ENCODE measurements around the gene FNTB. TPM values are rescaled to one million over a fixed set of nuclear protein-coding genes. Genes with fewer than 3 reads are reported as not detected.

FNTB gene
- polyA plus RNA-seq, 4 donors: 26.1 to 36.3 (median 30.6) TPM

- DNase-seq (ENCODE audit: low read depth in 4 of 4, low spot score in 3 of 4): no peak
Observed at GRCh38 chr14:65043893-65044595, 57.3 kb downstream of the FNTB start.

- DNase-seq (ENCODE audit: low read depth in 4 of 4, low spot score in 3 of 4): no peak
Observed at GRCh38 chr14:65044596-65044959, 57.9 kb downstream of the FNTB start.

GRCh38 chr14:65045006-65045405 is 58.3 kb downstream of the FNTB start:
- no peak for DNase-seq (ENCODE audit: low read depth in 4 of 4, low spot score in 3 of 4)

GRCh38 chr14:65045709-65046108 is 59.0 kb downstream of the FNTB start:
- DNase-seq (ENCODE audit: low read depth in 4 of 4, low spot score in 3 of 4): no peak

GRCh38 chr14:65052832-65053231 is 66.1 kb downstream of the FNTB start:
- no peak for DNase-seq (ENCODE audit: low read depth in 4 of 4, low spot score in 3 of 4)

GRCh38 chr14:65053466-65053865 is 66.8 kb downstream of the FNTB start:
- DNase-seq (ENCODE audit: low read depth in 4 of 4, low spot score in 3 of 4): no peak

- no peak for DNase-seq (ENCODE audit: low read depth in 4 of 4, low spot score in 3 of 4)
Observed at GRCh38 chr14:65054471-65055085, 67.9 kb downstream of the FNTB start.

- DNase-seq (ENCODE audit: low read depth in 4 of 4, low spot score in 3 of 4): no peak
Observed at GRCh38 chr14:65057695-65058094, 71.0 kb downstream of the FNTB start.

GRCh38 chr14:65062096-65063075 is 75.7 kb downstream of the FNTB start:
- no peak for DNase-seq (ENCODE audit: low read depth in 4 of 4, low spot score in 3 of 4)

GRCh38 chr14:65065719-65066118 is 79.0 kb downstream of the FNTB start:
- DNase-seq (ENCODE audit: low read depth in 4 of 4, low spot score in 3 of 4): no peak

GRCh38 chr14:65069874-65070413 is 83.2 kb downstream of the FNTB start:
- no peak for DNase-seq (ENCODE audit: low read depth in 4 of 4, low spot score in 3 of 4)

- no peak for DNase-seq (ENCODE audit: low read depth in 4 of 4, low spot score in 3 of 4)
Observed at GRCh38 chr14:65070471-65070976, 83.8 kb downstream of the FNTB start.

GRCh38 chr14:65071544-65071943 is 84.8 kb downstream of the FNTB start:
- DNase-seq (ENCODE audit: low read depth in 4 of 4, low spot score in 3 of 4): no peak

- DNase-seq (ENCODE audit: low read depth in 4 of 4, low spot score in 3 of 4): no peak
Observed at GRCh38 chr14:65072256-65072655, 85.6 kb downstream of the FNTB start.

GRCh38 chr14:65072937-65073336 is 86.2 kb downstream of the FNTB start:
- DNase-seq (ENCODE audit: low read depth in 4 of 4, low spot score in 3 of 4): no peak

GRCh38 chr14:65073605-65074201 is 87.0 kb downstream of the FNTB start:
- DNase-seq (ENCODE audit: low read depth in 4 of 4, low spot score in 3 of 4): no peak

GRCh38 chr14:65074449-65075150 is 87.9 kb downstream of the FNTB start:
- DNase-seq (ENCODE audit: low read depth in 4 of 4, low spot score in 3 of 4): no peak

- no peak for DNase-seq (ENCODE audit: low read depth in 4 of 4, low spot score in 3 of 4)
Observed at GRCh38 chr14:65075628-65076325, 89.1 kb downstream of the FNTB start.

GRCh38 chr14:65077318-65077717 is 90.6 kb downstream of the FNTB start:
- no peak for DNase-seq (ENCODE audit: low read depth in 4 of 4, low spot score in 3 of 4)
